Spleen (tissue), 11 donors: ENCODE data around the gene NF2. TPM values are rescaled to one million over a fixed set of nuclear protein-coding genes. Genes with fewer than 3 reads are reported as not detected.

Experiments
- DNase-seq: peaks from one replicate; pipeline ENCODE4 v3.0.0-alpha.2; 2020
- H3K27ac ChIP-seq, 8 donors: fragments of 200-600 bp; sonication (generic) in 7 of 8; 1 replicate in 4 of 8; 2 replicates in 4 of 8; pipeline versions ENCODE4 v1.5.0 to v1.8.0; 2016 to 2021; ENCODE audit warnings: inconsistent platforms in 4 of 8, mild to moderate bottlenecking in 4 of 8, moderate library complexity in 1 of 8
- H3K27me3 ChIP-seq, 7 donors: fragments of 200-600 bp; sonication (generic) in 6 of 7; replicated peaks in 1 of 7; 1 replicate in 4 of 7; 2 replicates in 3 of 7; pipeline versions ENCODE4 v1.5.0 to v1.8.0; 2016 to 2021; ENCODE audit warnings: inconsistent platforms in 3 of 7, mild to moderate bottlenecking in 1 of 7
- H3K36me3 ChIP-seq, 6 donors: fragments of 200-600 bp; sonication (generic) in 5 of 6; 1 replicate in 4 of 6; 2 replicates in 2 of 6; pipeline versions ENCODE4 v1.5.0 to v1.8.0; 2016 to 2021; ENCODE audit warnings: inconsistent platforms in 2 of 6
- H3K4me1 ChIP-seq, 6 donors: fragments of 200-600 bp; sonication (generic) in 5 of 6; 1 replicate in 3 of 6; 2 replicates in 3 of 6; pipeline versions ENCODE4 v1.5.0 to v1.8.0; 2016 to 2021; ENCODE audit warnings: inconsistent platforms in 3 of 6
- H3K4me3 ChIP-seq, 8 donors: fragments of 200-600 bp; sonication (generic) in 7 of 8; 1 replicate in 4 of 8; 2 replicates in 4 of 8; pipeline versions ENCODE4 v1.5.0 to v1.8.0; 2016 to 2021; ENCODE audit warnings: inconsistent platforms in 4 of 8, mild to moderate bottlenecking in 4 of 8, moderate library complexity in 2 of 8
- H3K9me3 ChIP-seq, 8 donors: fragments of 200-600 bp; sonication (generic) in 7 of 8; 1 replicate in 4 of 8; 2 replicates in 4 of 8; pipeline versions ENCODE4 v1.5.0 to v1.8.0; 2016 to 2021; ENCODE audit warnings: inconsistent platforms in 4 of 8
- POLR2A ChIP-seq, 3 donors: fragments of 450-650 bp; IDR thresholded peaks; one replicate each; pipeline ENCODE4 v1.5.1; 2017; ENCODE audit warnings: antibody characterized with exemption in 3 of 3, mild to moderate bottlenecking in 1 of 3
- POLR2AphosphoS5 ChIP-seq, 3 donors: sonication (generic); formaldehyde crosslinking; IDR thresholded peaks; one replicate each; pipeline ENCODE4 v1.5.1; 2017; ENCODE audit warnings: antibody characterized with exemption in 3 of 3
- WGBS, 5 donors: extraction: QIAGEN DNeasy Blood & Tissue Kit in 3 of 5; methylation state at CpG; one replicate each; pipeline versions ENCODE4 v1.1.5 to v1.1.7; 2013 to 2018; 5-methylcytosine and 5-hydroxymethylcytosine counted together
- intact Hi-C: fragments of 100-400 bp; cut with DNase I; formaldehyde crosslinking; loops from one replicate; pipeline ENCODE4 v1.15.0; 2023; ENCODE audit warnings: low total_unique reads
- polyA plus RNA-seq, 3 donors: library from polyadenylated mRNA; stranded (reverse); fragments of 200-250 nt; gene quantifications; one replicate each; pipeline ENCODE4 v1.2.1, GENCODE V29; 2013
- total RNA-seq, 7 donors: library from RNA; depleted of rRNA in 3 of 7; stranded (reverse); fragments of >200 nt in 3 of 7; fragmentation: NEBNext Ultra II Directional in 4 of 7; extraction: Animal tissue kit (Norgen Biotek cat#: 25700) in 4 of 7; gene quantifications; one replicate each; pipeline versions ENCODE4 v1.1.0 to v1.2.1, GENCODE V29; 2016 to 2021
- TF ChIP-seq, protein P1 (sequence below), 11 experiments: fragments of 200-600 bp in 7 of 11; fragments of 450-650 bp in 4 of 11; sonication (generic) in 4 of 11; IDR thresholded peaks in 8 of 11; conservative IDR thresholded peaks in 3 of 11; 1 replicate in 7 of 11; 2 replicates in 4 of 11; pipeline versions ENCODE4 v1.4.0 to v1.8.0; 2016 to 2021; ENCODE audit warnings: antibody characterized with exemption in 11 of 11, inconsistent platforms in 4 of 11, mild to moderate bottlenecking in 1 of 11
- donor health status: healthy with polysubstance abuse.
- donor health status: DM: no; HTN: no; CAD: no; lungs with moderate emphysema.
- donor health status: DM: no; HTN: no; CAD: no.
- donor health status: Bipolar disorder and iron deficiency.
- donor health status: healthy.
- donor health status: DM: no; HTN: no; CAD: no.
- donor health status: DM: yes; HTN: yes; CAD: no.

NF2 gene
- total and polyA plus RNA-seq, 10 donors = 3.9 to 42.9 (median 31.4) TPM

GRCh38 chr22:29726106-29726505 is 122.7 kb downstream of the NF2 start:
- Histone ChIP-seq H3K9me3 (no peaks in the 10 kb centered on the region), H3K27me3 (peaks cover 0 to 46% (median 11%) of the 10 kb centered on the region in 7 donors), H3K4me1 (peaks cover 0 to 11% (median under 1%) of the 10 kb centered on the region in 6 donors), H3K4me3 (no peak overlapping the region), H3K27ac (no peak overlapping the region), H3K36me3 (peaks cover 0 to 28% (median 10%) of the 10 kb centered on the region in 6 donors)
- DNase-seq = no peak
- WGBS, 5 donors = 59 to 79% (median 72%) methylated on average over 3 to 7 of the region's 7 CpGs
- TF ChIP-seq POLR2A (IDR thresholded peaks at IDR 0.05) (no peak), POLR2AphosphoS5 (IDR thresholded peaks at IDR 0.05) (no peak)
- TF ChIP-seq, protein P1, sequence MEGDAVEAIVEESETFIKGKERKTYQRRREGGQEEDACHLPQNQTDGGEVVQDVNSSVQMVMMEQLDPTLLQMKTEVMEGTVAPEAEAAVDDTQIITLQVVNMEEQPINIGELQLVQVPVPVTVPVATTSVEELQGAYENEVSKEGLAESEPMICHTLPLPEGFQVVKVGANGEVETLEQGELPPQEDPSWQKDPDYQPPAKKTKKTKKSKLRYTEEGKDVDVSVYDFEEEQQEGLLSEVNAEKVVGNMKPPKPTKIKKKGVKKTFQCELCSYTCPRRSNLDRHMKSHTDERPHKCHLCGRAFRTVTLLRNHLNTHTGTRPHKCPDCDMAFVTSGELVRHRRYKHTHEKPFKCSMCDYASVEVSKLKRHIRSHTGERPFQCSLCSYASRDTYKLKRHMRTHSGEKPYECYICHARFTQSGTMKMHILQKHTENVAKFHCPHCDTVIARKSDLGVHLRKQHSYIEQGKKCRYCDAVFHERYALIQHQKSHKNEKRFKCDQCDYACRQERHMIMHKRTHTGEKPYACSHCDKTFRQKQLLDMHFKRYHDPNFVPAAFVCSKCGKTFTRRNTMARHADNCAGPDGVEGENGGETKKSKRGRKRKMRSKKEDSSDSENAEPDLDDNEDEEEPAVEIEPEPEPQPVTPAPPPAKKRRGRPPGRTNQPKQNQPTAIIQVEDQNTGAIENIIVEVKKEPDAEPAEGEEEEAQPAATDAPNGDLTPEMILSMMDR (IDR thresholded peaks at IDR 0.05 in 8 of 11, conservative IDR thresholded peaks at IDR 0.05 in 3 of 11) = no peak
- intact Hi-C loops = no loop called here

GRCh38 chr22:29726512-29727130 is 123.2 kb downstream of the NF2 start:
- Histone ChIP-seq H3K4me1 (peaks cover 0 to 10% (median 0%) of the 10 kb centered on the region in 6 donors), H3K27ac (no peak overlapping the region), H3K36me3 (peaks cover 0 to 32% (median 13%) of the 10 kb centered on the region in 6 donors), H3K9me3 (no peaks in the 10 kb centered on the region), H3K4me3 (no peak overlapping the region), H3K27me3 (peaks cover 0 to 40% (median 6%) of the 10 kb centered on the region in 7 donors)
- WGBS, 5 donors = 45 to 55% (median 52%) methylated on average over 13 to 15 of the region's 15 CpGs
- no peak for DNase-seq
- no peak for TF ChIP-seq POLR2AphosphoS5 (IDR thresholded peaks at IDR 0.05)
- no peak for TF ChIP-seq POLR2A (IDR thresholded peaks at IDR 0.05)
- TF ChIP-seq, protein P1 (IDR thresholded peaks at IDR 0.05 in 8 of 11, conservative IDR thresholded peaks at IDR 0.05 in 3 of 11) = no peak
- intact Hi-C loops = no loop called here

GRCh38 chr22:29727131-29727523 is 123.7 kb downstream of the NF2 start:
- DNase-seq = no peak

GRCh38 chr22:29729161-29729560 is 125.7 kb downstream of the NF2 start:
- H3K36me3 ChIP-seq = peaks cover 0 to 57% (median 13%) of the 10 kb centered on the region in 6 donors
- H3K27me3 ChIP-seq = peaks cover 0 to 18% (median 0%) of the 10 kb centered on the region in 7 donors
- H3K4me1 ChIP-seq = peaks cover 0 to 10% (median 2%) of the 10 kb centered on the region in 6 donors
- H3K4me3 ChIP-seq = no peak overlapping the region
- no peaks in the 10 kb centered on the region for H3K9me3 ChIP-seq
- TF ChIP-seq, protein P1 (IDR thresholded peaks at IDR 0.05 in 8 of 11, conservative IDR thresholded peaks at IDR 0.05 in 3 of 11) = no peak
- TF ChIP-seq POLR2AphosphoS5 (IDR thresholded peaks at IDR 0.05) (no peak), POLR2A (IDR thresholded peaks at IDR 0.05) (no peak)
- intact Hi-C loops = no loop called here
- DNase-seq = no peak
- WGBS, 5 donors = 91 to 95% (median 93%) methylated on average over 8 to 20 of the region's 20 CpGs
- no peak overlapping the region for H3K27ac ChIP-seq

More at GRCh38 chr22:29727131-29727523, 123.7 kb downstream of the NF2 start:
- H3K9me3 ChIP-seq = no peaks in the 10 kb centered on the region
- peaks cover 0 to 37% (median 13%) of the 10 kb centered on the region in 6 donors for H3K36me3 ChIP-seq
- H3K4me3 ChIP-seq = no peak overlapping the region
- H3K27ac ChIP-seq = no peak overlapping the region
- intact Hi-C loops = no loop called here
- peaks cover 0 to 10% (median 0%) of the 10 kb centered on the region in 6 donors for H3K4me1 ChIP-seq
- WGBS, 5 donors = 7 to 13% (median 11%) methylated on average over 8 to 17 of the region's 17 CpGs
- TF ChIP-seq POLR2A (IDR thresholded peaks at IDR 0.05) = no peak
- TF ChIP-seq, protein P1 (IDR thresholded peaks at IDR 0.05 in 8 of 11, conservative IDR thresholded peaks at IDR 0.05 in 3 of 11) = peak in 6 of 11 experiments; percentile 10 to 56 (median 38)
- no peak for TF ChIP-seq POLR2AphosphoS5 (IDR thresholded peaks at IDR 0.05)
- H3K27me3 ChIP-seq = peaks cover 0 to 35% (median under 1%) of the 10 kb centered on the region in 7 donors
